GM10847 (cell line): ENCODE data around the gene TREML1.

ENCODE experiments used
- POLR2A ChIP-seq: IDR thresholded peaks from 2 replicates; pipeline ENCODE4 v1.6.1; 2011; ENCODE audit not compliant: insufficient read length; ENCODE audit errors: extremely low read depth

The TREML1 gene

DNA sequence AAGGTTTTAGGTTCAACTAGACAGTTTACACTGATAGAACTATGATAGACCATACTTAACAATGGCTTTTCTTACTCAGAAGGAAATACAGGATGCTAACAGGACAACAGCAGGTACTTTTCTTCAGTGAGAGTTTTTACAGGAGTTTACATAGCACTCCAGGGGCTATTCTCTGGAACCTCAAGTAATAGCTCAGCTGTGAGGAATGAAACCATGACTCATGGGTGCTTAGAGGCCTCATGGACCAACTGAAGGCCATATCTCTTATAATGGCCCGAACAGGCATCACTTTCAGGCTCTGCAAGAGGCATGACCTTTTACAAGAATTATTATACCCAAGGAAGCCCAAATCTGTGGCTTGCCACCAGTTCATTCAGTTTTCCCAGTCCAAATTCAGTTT lies 31.8 kb downstream of the TREML1 start:
- TF ChIP-seq POLR2A: no peak

GRCh38 chr6:41120058-41120457 lies 34.1 kb downstream of the TREML1 start:
- TF ChIP-seq POLR2A: no peak

DNA sequence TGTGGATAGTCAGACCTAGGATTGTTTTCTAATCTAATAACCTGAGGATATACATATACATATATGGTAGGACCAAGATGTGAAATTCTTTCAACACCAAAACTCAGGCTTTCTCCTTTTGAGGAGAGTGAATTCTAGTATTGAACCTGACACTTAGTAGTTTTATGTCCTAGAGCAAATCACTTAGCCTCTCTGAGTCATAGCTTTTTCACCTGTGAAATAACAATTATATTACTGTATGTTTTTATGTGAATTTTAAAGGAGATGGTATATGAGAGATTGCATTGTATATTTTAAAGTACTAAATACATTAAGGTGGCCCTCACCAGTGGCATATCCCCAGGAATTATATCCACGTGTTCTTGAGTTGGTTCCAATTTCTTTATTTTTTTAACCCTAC lies 34.6 kb downstream of the TREML1 start:
- no peak for TF ChIP-seq POLR2A

GRCh38 chr6:41111017-41111416 lies 43.1 kb downstream of the TREML1 start:
- TF ChIP-seq POLR2A: no peak

GRCh38 chr6:41103847-41104246 lies 50.3 kb downstream of the TREML1 start:
- no peak for TF ChIP-seq POLR2A

GRCh38 chr6:41100871-41101287 lies 53.3 kb downstream of the TREML1 start:
- TF ChIP-seq POLR2A: no peak
